GM12878 (cell line): ENCODE measurements around the gene CUL5. TPM values are rescaled to one million over a fixed set of nuclear protein-coding genes. Genes with fewer than 3 reads are reported as not detected.

Experiments used
- ATAC-seq: fragments of 200-7000 bp; cut with Tn5 transposase; 3 replicates; pipeline ENCODE4 v1.9.1; 2020; ENCODE audit warnings: mild to moderate bottlenecking, moderate library complexity
- BruUV-seq: library from RNA; stranded (reverse); fragments of 400-500 nt; replicated peaks from 2 replicates; lab custom pipeline; 2021; lab: Mats Ljungman, UMichigan
- CTCF ChIA-PET: fragments of 300-600 bp; sonication (Branson Sonifier 250); formaldehyde crosslinking; extraction: SDS; loops from one replicate; lab custom pipeline; 2021; ENCODE audit warnings: inconsistent platforms; lab: Yijun Ruan, JAX
- POLR2A ChIA-PET: fragments of 350-600 bp; formaldehyde crosslinking; extraction: SDS; loops from one replicate; lab custom pipeline; 2021; ENCODE audit warnings: inconsistent platforms; lab: Charles Lee
- RAD21 ChIA-PET: fragments of 300-600 bp; sonication (Branson Sonifier 250); formaldehyde crosslinking; loops from one replicate; lab custom pipeline; 2023; ENCODE audit warnings: antibody characterized with exemption; ENCODE audit not compliant: unreplicated experiment; lab: Charles Lee
- SMC1A ChIA-PET: fragments of 300-600 bp; sonication (Branson Sonifier 250); formaldehyde crosslinking; loops from one replicate; lab custom pipeline; 2023; ENCODE audit not compliant: unreplicated experiment, uncharacterized antibody; lab: Charles Lee
- DNase-seq: peaks from one replicate; pipeline ENCODE4 v3.0.0-alpha.2; 2011; ENCODE audit warnings: low read depth, low spot score
- FAIRE-seq: peaks from 3 replicates; lab custom pipeline; 2011; peaks lifted over from hg19 to GRCh38; lab: Jason Lieb, UNC
- H2AFZ ChIP-seq: 2 replicates; pipeline ENCODE4 v1.6.0; 2011; ENCODE audit warnings: low read depth, low read length, control low read depth; ENCODE audit not compliant: control insufficient read depth
- H3K27ac ChIP-seq: 2 replicates; pipeline ENCODE4 v1.5.1; 2011; ENCODE audit warnings: control low read depth; ENCODE audit not compliant: control insufficient read depth, insufficient read depth
- H3K27me3 ChIP-seq, 2 experiments: replicated peaks in 1 of 2; 2 replicates each; pipeline versions ENCODE4 v1.6.0 to v1.6.1; 2011; ENCODE audit warnings: low read length in 1 of 2; ENCODE audit not compliant: control insufficient read depth in 2 of 2, insufficient read depth in 2 of 2
- H3K36me3 ChIP-seq, 2 experiments: 2 replicates each; pipeline ENCODE4 v1.5.1; 2011; ENCODE audit warnings: low read length in 1 of 2; ENCODE audit not compliant: control insufficient read depth in 2 of 2, insufficient read depth in 2 of 2
- H3K4me1 ChIP-seq: 2 replicates; pipeline ENCODE4 v1.6.1; 2011; ENCODE audit warnings: mild to moderate bottlenecking, low read length, moderate library complexity, mixed read lengths; ENCODE audit not compliant: control insufficient read depth, insufficient read depth
- H3K4me2 ChIP-seq: 2 replicates; pipeline ENCODE4 v1.6.0; 2011; ENCODE audit warnings: control low read depth; ENCODE audit not compliant: control insufficient read depth, insufficient read depth
- H3K4me3 ChIP-seq: fragments of 200-600 bp; sonication (generic); 2 replicates; pipeline ENCODE4 v1.5.1; 2016
- H3K79me2 ChIP-seq: 2 replicates; pipeline ENCODE4 v1.6.0; 2011; ENCODE audit warnings: low read length; ENCODE audit not compliant: control insufficient read depth, insufficient read depth
- H3K9ac ChIP-seq: 2 replicates; pipeline ENCODE4 v1.8.0; 2011; ENCODE audit warnings: low read length, control low read depth, mixed read lengths; ENCODE audit not compliant: control insufficient read depth, insufficient read depth
- H3K9me3 ChIP-seq: replicated peaks from 3 replicates; pipeline ENCODE4 v1.5.1; 2011; ENCODE audit warnings: mild to moderate bottlenecking, low read length; ENCODE audit not compliant: control insufficient read depth, insufficient read depth
- H4K20me1 ChIP-seq: 2 replicates; pipeline ENCODE4 v1.6.0; 2011; ENCODE audit not compliant: control insufficient read depth, insufficient read depth
- BHLHE40 ChIP-seq, 2 experiments: fragments of 450-650 bp in 1 of 2; IDR thresholded peaks; 2 replicates each; pipeline ENCODE4 v1.6.1; 2011 to 2017; ENCODE audit warnings: low read depth in 2 of 2, borderline replicate concordance in 1 of 2, improper control_type of control experiment in 1 of 2, low read length in 1 of 2, mild to moderate bottlenecking in 1 of 2
- CBFB ChIP-seq: IDR thresholded peaks from 2 replicates; pipeline ENCODE4 v1.6.1; 2016; ENCODE audit warnings: antibody characterized with exemption, low read depth
- CREB1 ChIP-seq: IDR thresholded peaks from 2 replicates; pipeline ENCODE4 v1.6.1; 2012; ENCODE audit warnings: low read depth, mild to moderate bottlenecking, inconsistent platforms
- E4F1 ChIP-seq: fragments of 450-650 bp; IDR thresholded peaks from 2 replicates; pipeline ENCODE4 v1.6.1; 2018; ENCODE audit warnings: borderline replicate concordance, mild to moderate bottlenecking; ENCODE audit not compliant: partially characterized antibody
- JUND ChIP-seq: IDR thresholded peaks from 2 replicates; pipeline ENCODE4 v1.6.1; 2012; ENCODE audit warnings: low read depth, mild to moderate bottlenecking, low read length, improper control_type of control experiment, moderate library complexity
- POLR2AphosphoS2 ChIP-seq: IDR thresholded peaks from 2 replicates; pipeline ENCODE4 v1.6.1; 2011; ENCODE audit warnings: low read depth, mild to moderate bottlenecking, low read length, improper control_type of control experiment, moderate library complexity
- SUZ12 ChIP-seq: fragments of 200-600 bp; sonication (generic); IDR thresholded peaks from one replicate; pipeline ENCODE4 v1.6.1; 2018; ENCODE audit warnings: antibody characterized with exemption, mild to moderate bottlenecking; ENCODE audit not compliant: unreplicated experiment
- WGBS: methylation state at CpG from one replicate; pipeline ENCODE4 v1.1.6; 2016; ENCODE audit warnings: low lambda C conversion rate; ENCODE audit not compliant: insufficient replicate concordance, insufficient coverage; ENCODE audit errors: missing lambda C conversion rate; 5-methylcytosine and 5-hydroxymethylcytosine counted together
- in situ Hi-C: fragments of 300-500 bp; cut with MboI; formaldehyde crosslinking; loops from 9 replicates; pipeline ENCODE4 v1.14.3; 2018; ENCODE audit warnings: mixed read lengths
- intact Hi-C: fragments of 100-400 bp; cut with micrococcal nuclease; formaldehyde crosslinking; loops from one replicate; pipeline ENCODE4 v1.14.2; 2022; ENCODE audit not compliant: unreplicated experiment
- polyA plus RNA-seq, 11 experiments: library from polyadenylated mRNA; depleted of rRNA in 4 of 11; unstranded in 6 of 11; stranded (reverse) in 5 of 11; fragments of >200 nt; fragmentation: Nextera tagmentation in 4 of 11; fragmentation: Illumina TruSeq in 1 of 11; extraction: Ambion mirVana in 4 of 11; extraction: Trizol in 1 of 11; gene quantifications; 1 replicate in 1 of 11; 2 replicates in 10 of 11; pipeline versions ENCODE4 v1.2.1 to v1.2.3, GENCODE V29; 2011 to 2016; ENCODE audit warnings: inconsistent platforms in 2 of 11, missing spikeins in 2 of 11, low read depth in 1 of 11
- total RNA-seq, 4 experiments: library from RNA; depleted of rRNA in 3 of 4; stranded (reverse); fragments of >200 nt in 3 of 4; fragmentation: Illumina TruSeq in 1 of 4; extraction: Trizol in 1 of 4; gene quantifications; 2 replicates each; pipeline versions ENCODE4 v1.2.1 to v1.2.3, GENCODE V29; 2013 to 2021
- TF ChIP-seq, protein P1 (sequence below): IDR thresholded peaks from 2 replicates; pipeline ENCODE4 v1.6.1; 2011; ENCODE audit warnings: low read depth, mild to moderate bottlenecking, low read length, moderate library complexity, borderline replicate concordance; ENCODE audit errors: extremely low read depth
- TF ChIP-seq, protein P2 (sequence below): fragments of 450-650 bp; IDR thresholded peaks from 2 replicates; pipeline ENCODE4 v1.6.1; 2018; ENCODE audit warnings: mild to moderate bottlenecking, low read depth, moderate library complexity; ENCODE audit not compliant: partially characterized antibody
- TF ChIP-seq, protein P3 (sequence below): fragments of 450-650 bp; conservative IDR thresholded peaks from 2 replicates; pipeline ENCODE4 v1.6.1; 2017; ENCODE audit warnings: mild to moderate bottlenecking, moderate library complexity

Gene CUL5
- total and polyA plus RNA-seq, 10 of the 15 experiments (the other 5 are each of a cell fraction or from before 2014, with no cell fraction given), result 9.1 to 37.6 (median 18.3) TPM

- Histone ChIP-seq H3K9me3 (no peaks in the 10 kb centered on the region), H2AFZ (no peak overlapping the region), H4K20me1 (no peaks in the 10 kb centered on the region), H3K27me3 (no peaks in the 10 kb centered on the region), H3K27ac (no peak overlapping the region), H3K9ac (no peak overlapping the region), H3K4me2 (no peak overlapping the region), H3K36me3 (peaks cover 0 to 2% of the 10 kb centered on the region in 2 experiments; a peak in 3 of 4 replicates), H3K4me3 (no peak overlapping the region), H3K79me2 (no peaks in the 10 kb centered on the region; the same call in 1 of the 2 replicates)
- ATAC-seq (no peak), FAIRE-seq (no peak), DNase-seq (no peak)
- intact Hi-C loops (no loop called here), in situ Hi-C loops (no loop called here)
- RAD21 ChIA-PET, result no interaction called here
- CTCF ChIA-PET, result no interaction called here
- SMC1A ChIA-PET, result interaction anchor here (1.3 kb wide), 1 partner anchor 82 kb away, joined by 3 read pairs; no protein-coding TSS in a partner anchor
- BruUV-seq, result no TSS peak
- WGBS, result 100% methylated on average over 1 of the region's 1 CpG
- POLR2A ChIA-PET, result interaction anchor here (0.6 kb wide), 2 partner anchors 92 to 838 kb away, joined by 4 to 9 read pairs; no protein-coding TSS in a partner anchor
- TF ChIP-seq CREB1 (no peak), BHLHE40 (IDR thresholded peaks at IDR 0.05; ENCODE audit: borderline replicate concordance in 1 of 2, low read depth in 2 of 2, low read length in 1 of 2) (no peak), POLR2AphosphoS2 (no peak), CBFB (no peak), E4F1 (no peak), SUZ12 (no peak), JUND (no peak)
- TF ChIP-seq, protein P1, sequence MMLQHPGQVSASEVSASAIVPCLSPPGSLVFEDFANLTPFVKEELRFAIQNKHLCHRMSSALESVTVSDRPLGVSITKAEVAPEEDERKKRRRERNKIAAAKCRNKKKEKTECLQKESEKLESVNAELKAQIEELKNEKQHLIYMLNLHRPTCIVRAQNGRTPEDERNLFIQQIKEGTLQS, result no peak
- TF ChIP-seq, protein P2, sequence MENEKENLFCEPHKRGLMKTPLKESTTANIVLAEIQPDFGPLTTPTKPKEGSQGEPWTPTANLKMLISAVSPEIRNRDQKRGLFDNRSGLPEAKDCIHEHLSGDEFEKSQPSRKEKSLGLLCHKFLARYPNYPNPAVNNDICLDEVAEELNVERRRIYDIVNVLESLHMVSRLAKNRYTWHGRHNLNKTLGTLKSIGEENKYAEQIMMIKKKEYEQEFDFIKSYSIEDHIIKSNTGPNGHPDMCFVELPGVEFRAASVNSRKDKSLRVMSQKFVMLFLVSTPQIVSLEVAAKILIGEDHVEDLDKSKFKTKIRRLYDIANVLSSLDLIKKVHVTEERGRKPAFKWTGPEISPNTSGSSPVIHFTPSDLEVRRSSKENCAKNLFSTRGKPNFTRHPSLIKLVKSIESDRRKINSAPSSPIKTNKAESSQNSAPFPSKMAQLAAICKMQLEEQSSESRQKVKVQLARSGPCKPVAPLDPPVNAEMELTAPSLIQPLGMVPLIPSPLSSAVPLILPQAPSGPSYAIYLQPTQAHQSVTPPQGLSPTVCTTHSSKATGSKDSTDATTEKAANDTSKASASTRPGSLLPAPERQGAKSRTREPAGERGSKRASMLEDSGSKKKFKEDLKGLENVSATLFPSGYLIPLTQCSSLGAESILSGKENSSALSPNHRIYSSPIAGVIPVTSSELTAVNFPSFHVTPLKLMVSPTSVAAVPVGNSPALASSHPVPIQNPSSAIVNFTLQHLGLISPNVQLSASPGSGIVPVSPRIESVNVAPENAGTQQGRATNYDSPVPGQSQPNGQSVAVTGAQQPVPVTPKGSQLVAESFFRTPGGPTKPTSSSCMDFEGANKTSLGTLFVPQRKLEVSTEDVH, result no peak
- TF ChIP-seq, protein P3, sequence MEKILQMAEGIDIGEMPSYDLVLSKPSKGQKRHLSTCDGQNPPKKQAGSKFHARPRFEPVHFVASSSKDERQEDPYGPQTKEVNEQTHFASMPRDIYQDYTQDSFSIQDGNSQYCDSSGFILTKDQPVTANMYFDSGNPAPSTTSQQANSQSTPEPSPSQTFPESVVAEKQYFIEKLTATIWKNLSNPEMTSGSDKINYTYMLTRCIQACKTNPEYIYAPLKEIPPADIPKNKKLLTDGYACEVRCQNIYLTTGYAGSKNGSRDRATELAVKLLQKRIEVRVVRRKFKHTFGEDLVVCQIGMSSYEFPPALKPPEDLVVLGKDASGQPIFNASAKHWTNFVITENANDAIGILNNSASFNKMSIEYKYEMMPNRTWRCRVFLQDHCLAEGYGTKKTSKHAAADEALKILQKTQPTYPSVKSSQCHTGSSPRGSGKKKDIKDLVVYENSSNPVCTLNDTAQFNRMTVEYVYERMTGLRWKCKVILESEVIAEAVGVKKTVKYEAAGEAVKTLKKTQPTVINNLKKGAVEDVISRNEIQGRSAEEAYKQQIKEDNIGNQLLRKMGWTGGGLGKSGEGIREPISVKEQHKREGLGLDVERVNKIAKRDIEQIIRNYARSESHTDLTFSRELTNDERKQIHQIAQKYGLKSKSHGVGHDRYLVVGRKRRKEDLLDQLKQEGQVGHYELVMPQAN, result no peak
- TF ChIP-seq, all 136 proteins: peak for 0
- no peaks in the 10 kb centered on the region for H3K4me1 ChIP-seq
These were observed 123.3 kb downstream of the CUL5 start for GRCh38 chr11:108131993-108132392.
